Keratinocyte (primary cell): ENCODE measurements around the gene TTC3. TPM values are rescaled to one million over a fixed set of nuclear protein-coding genes. Genes with fewer than 3 reads are reported as not detected.

ENCODE experiments used
- DNase-seq: peaks from one replicate; pipeline ENCODE4 v3.0.0-alpha.2; 2011; ENCODE audit warnings: low read depth, missing footprints, low spot score
- FAIRE-seq: peaks from 2 replicates; lab custom pipeline; 2011; peaks lifted over from hg19 to GRCh38; lab: Jason Lieb, UNC
- H2AFZ ChIP-seq: 2 replicates; pipeline ENCODE4 v1.6.0; 2012; ENCODE audit warnings: low read length, control low read depth, inconsistent platforms; ENCODE audit not compliant: control insufficient read depth
- H3K27ac ChIP-seq: 2 replicates; pipeline ENCODE4 v1.5.1; 2011; ENCODE audit warnings: low read length; ENCODE audit not compliant: control insufficient read depth, insufficient read depth
- H3K27me3 ChIP-seq: 3 replicates; pipeline ENCODE4 v1.6.0; 2011; ENCODE audit warnings: low read length; ENCODE audit not compliant: control insufficient read depth, insufficient read depth; ENCODE audit errors: extremely low read depth
- H3K36me3 ChIP-seq, 2 experiments: 2 replicates in 1 of 2; 3 replicates in 1 of 2; pipeline ENCODE4 v1.5.1; 2011; ENCODE audit warnings: low read length in 2 of 2, mild to moderate bottlenecking in 1 of 2; ENCODE audit not compliant: control insufficient read depth in 2 of 2, insufficient read depth in 2 of 2; ENCODE audit errors: extremely low read depth in 1 of 2
- H3K4me1 ChIP-seq: 3 replicates; pipeline ENCODE4 v1.5.1; 2011; ENCODE audit warnings: low read length; ENCODE audit not compliant: control insufficient read depth, insufficient read depth; ENCODE audit errors: extremely low read depth
- H3K4me2 ChIP-seq: 3 replicates; pipeline ENCODE4 v1.6.0; 2011; ENCODE audit warnings: low read depth, low read length; ENCODE audit not compliant: control insufficient read depth, insufficient read depth; ENCODE audit errors: extremely low read depth
- H3K4me3 ChIP-seq, 3 experiments: fragments of 200-600 bp in 1 of 3; sonication (generic) in 1 of 3; 2 replicates in 2 of 3; 3 replicates in 1 of 3; pipeline ENCODE4 v1.5.1; 2011 to 2016; ENCODE audit warnings: low read length in 3 of 3, mild to moderate bottlenecking in 3 of 3, control low read depth in 2 of 3, inconsistent platforms in 1 of 3, low read depth in 1 of 3, mixed read lengths in 1 of 3, mixed run types in 1 of 3, moderate library complexity in 1 of 3; ENCODE audit not compliant: control insufficient read depth in 2 of 3, insufficient read depth in 2 of 3; ENCODE audit errors: extremely low read depth in 1 of 3
- H3K79me2 ChIP-seq: 2 replicates; pipeline ENCODE4 v1.6.0; 2012; ENCODE audit warnings: low read length; ENCODE audit not compliant: control insufficient read depth, insufficient read depth
- H3K9ac ChIP-seq: 3 replicates; pipeline ENCODE4 v1.6.0; 2011; ENCODE audit warnings: low read length; ENCODE audit not compliant: control insufficient read depth, insufficient read depth; ENCODE audit errors: extremely low read depth
- H3K9me1 ChIP-seq: 3 replicates; pipeline ENCODE4 v1.6.0; 2011; ENCODE audit warnings: low read length; ENCODE audit not compliant: control insufficient read depth, insufficient read depth; ENCODE audit errors: extremely low read depth
- H3K9me3 ChIP-seq: 2 replicates; pipeline ENCODE4 v1.5.1; 2012; ENCODE audit warnings: low read depth, low read length; ENCODE audit not compliant: control insufficient read depth
- H4K20me1 ChIP-seq: 3 replicates; pipeline ENCODE4 v1.6.0; 2011; ENCODE audit warnings: low read length; ENCODE audit not compliant: control insufficient read depth, insufficient read depth; ENCODE audit errors: extremely low read depth
- CTCF ChIP-seq, 3 experiments: IDR thresholded peaks in 1 of 3; conservative IDR thresholded peaks in 1 of 3; optimal IDR thresholded peaks in 1 of 3; 2 replicates in 2 of 3; 3 replicates in 1 of 3; pipeline versions ENCODE3 to v1.5.1; 2011; ENCODE audit warnings: low read length in 3 of 3, mild to moderate bottlenecking in 3 of 3, moderate library complexity in 2 of 3, control low read depth in 1 of 3, inconsistent platforms in 1 of 3; ENCODE audit not compliant: insufficient read depth in 2 of 3; ENCODE audit errors: extremely low read depth in 1 of 3
- EZH2 ChIP-seq: IDR thresholded peaks from one replicate; pipeline ENCODE4 v1.6.1; 2012; ENCODE audit warnings: inconsistent platforms, mild to moderate bottlenecking, low read length, moderate library complexity
- dilution Hi-C: fragments of 300-500 bp; cut with MboI; formaldehyde crosslinking; loops from one replicate; pipeline ENCODE4 v1.7.0; 2020; ENCODE audit warnings: low sequenced_read_pairs; ENCODE audit not compliant: extremely low pct_ligation_motif_present
- polyA plus RNA-seq, 5 experiments: library from polyadenylated mRNA; depleted of rRNA in 3 of 5; stranded (reverse) in 3 of 5; stranded (forward) in 1 of 5; unstranded in 1 of 5; fragments of >200 nt; gene quantifications; 1 replicate in 1 of 5; 2 replicates in 3 of 5; 3 replicates in 1 of 5; pipeline versions ENCODE4 v1.2.1 to v1.2.3, GENCODE V29; 2011 to 2012; ENCODE audit warnings: missing spikeins in 2 of 5, low read depth in 1 of 5, low replicate concordance in 1 of 5

The TTC3 gene
- polyA plus RNA-seq, 1 donor (not counting 4 experiments of a cell fraction or from before 2014, with no cell fraction given): 38.5 TPM

- no peaks in the 10 kb centered on the region for H4K20me1 ChIP-seq
- no peaks in the 10 kb centered on the region for H3K79me2 ChIP-seq
- no peaks in the 10 kb centered on the region for H3K4me1 ChIP-seq
- TF ChIP-seq CTCF (optimal IDR thresholded peaks at IDR 0.05 in 1 of 3, IDR thresholded peaks at IDR 0.05 in 1 of 3, conservative IDR thresholded peaks at IDR 0.05 in 1 of 3; ENCODE audit: extremely low read depth in 1 of 3, insufficient read depth in 2 of 3, low read length in 3 of 3) (no peak), EZH2 (no peak)
- no peak overlapping the region for H3K4me2 ChIP-seq
- peaks cover 12 to 23% of the 10 kb centered on the region in 2 experiments for H3K36me3 ChIP-seq
- no peak overlapping the region for H3K27ac ChIP-seq
- no peak overlapping the region for H3K4me3 ChIP-seq
- no peak overlapping the region for H2AFZ ChIP-seq
- no peak for DNase-seq
- H3K27me3 ChIP-seq: no peaks in the 10 kb centered on the region
- H3K9me3 ChIP-seq: no peaks in the 10 kb centered on the region
- no peak for FAIRE-seq
- no peaks in the 10 kb centered on the region for H3K9me1 ChIP-seq
- dilution Hi-C loops: no loop called here
- no peak overlapping the region for H3K9ac ChIP-seq
These were observed 110.7 kb downstream of the TTC3 start for GRCh38 chr21:37183749-37184148.

- no peak overlapping the region for H3K9ac ChIP-seq
- dilution Hi-C loops: no loop called here
- H2AFZ ChIP-seq: no peak overlapping the region
- H3K9me3 ChIP-seq: no peaks in the 10 kb centered on the region
- H3K27ac ChIP-seq: no peak overlapping the region
- H3K36me3 ChIP-seq: peaks cover 11 to 21% of the 10 kb centered on the region in 2 experiments
- no peaks in the 10 kb centered on the region for H3K27me3 ChIP-seq
- no peaks in the 10 kb centered on the region for H4K20me1 ChIP-seq
- H3K4me2 ChIP-seq: no peak overlapping the region
- no peaks in the 10 kb centered on the region for H3K79me2 ChIP-seq
- FAIRE-seq (no peak), DNase-seq (no peak)
- no peaks in the 10 kb centered on the region for H3K9me1 ChIP-seq
- no peak for TF ChIP-seq CTCF (optimal IDR thresholded peaks at IDR 0.05 in 1 of 3, IDR thresholded peaks at IDR 0.05 in 1 of 3, conservative IDR thresholded peaks at IDR 0.05 in 1 of 3; ENCODE audit: extremely low read depth in 1 of 3, insufficient read depth in 2 of 3, low read length in 3 of 3)
- no peak overlapping the region for H3K4me3 ChIP-seq
- no peaks in the 10 kb centered on the region for H3K4me1 ChIP-seq
These were observed 111.9 kb downstream of the TTC3 start for GRCh38 chr21:37184784-37185593.
